HEK293T (cell line): ENCODE data around the gene GPR25.

Experiments used
- CTCF ChIA-PET: fragments of 350-600 bp; formaldehyde crosslinking; extraction: SDS; loops from one replicate; lab custom pipeline; 2021; ENCODE audit warnings: antibody characterized with exemption, inconsistent platforms; lab: Yijun Ruan, JAX
- POLR2A ChIA-PET: fragments of 350-600 bp; formaldehyde crosslinking; extraction: SDS; loops from one replicate; lab custom pipeline; 2020; ENCODE audit warnings: antibody characterized with exemption, inconsistent platforms; lab: Yijun Ruan, JAX
- DNase-seq: peaks from one replicate; pipeline ENCODE4 v3.0.0; 2012; ENCODE audit warnings: mixed read lengths; ENCODE audit errors: extremely low spot score
- ARNT ChIP-seq: fragments of 450-650 bp; IDR thresholded peaks from 2 replicates; pipeline ENCODE4 v1.6.1; 2017; ENCODE audit warnings: mild to moderate bottlenecking
- BHLHE40 ChIP-seq: fragments of 450-650 bp; IDR thresholded peaks from 2 replicates; pipeline ENCODE4 v1.6.1; 2016; ENCODE audit warnings: mild to moderate bottlenecking, moderate library complexity, borderline replicate concordance
- CTBP1 ChIP-seq: fragments of 450-650 bp; IDR thresholded peaks from 2 replicates; pipeline ENCODE4 v1.6.1; 2016; ENCODE audit warnings: borderline replicate concordance
- ELF4 ChIP-seq: fragments of 450-650 bp; IDR thresholded peaks from 2 replicates; pipeline ENCODE4 v1.6.1; 2017; ENCODE audit warnings: antibody characterized with exemption
- FOXA1 ChIP-seq: fragments of 450-650 bp; IDR thresholded peaks from 2 replicates; pipeline ENCODE4 v1.6.1; 2016; ENCODE audit warnings: mild to moderate bottlenecking
- FOXK2 ChIP-seq: fragments of 450-650 bp; IDR thresholded peaks from 2 replicates; pipeline ENCODE4 v1.6.1; 2016; ENCODE audit warnings: mild to moderate bottlenecking
- FOXM1 ChIP-seq: fragments of 450-650 bp; IDR thresholded peaks from 2 replicates; pipeline ENCODE4 v1.6.1; 2017; ENCODE audit warnings: mild to moderate bottlenecking, borderline replicate concordance
- HDGF ChIP-seq: fragments of 450-650 bp; IDR thresholded peaks from 2 replicates; pipeline ENCODE4 v1.6.1; 2017; ENCODE audit warnings: antibody characterized with exemption, borderline replicate concordance
- L3MBTL2 ChIP-seq: fragments of 450-650 bp; conservative IDR thresholded peaks from 2 replicates; pipeline ENCODE4 v1.6.1; 2016; ENCODE audit warnings: mild to moderate bottlenecking
- LEF1 ChIP-seq: fragments of 450-650 bp; IDR thresholded peaks from 2 replicates; pipeline ENCODE4 v1.6.1; 2017; ENCODE audit warnings: mild to moderate bottlenecking, borderline replicate concordance
- NFRKB ChIP-seq: fragments of 450-650 bp; IDR thresholded peaks from 2 replicates; pipeline ENCODE4 v1.6.1; 2016; ENCODE audit warnings: mild to moderate bottlenecking, moderate library complexity
- PKNOX1 ChIP-seq: fragments of 450-650 bp; IDR thresholded peaks from 2 replicates; pipeline ENCODE4 v1.6.1; 2016
- SP1 ChIP-seq: fragments of 450-650 bp; IDR thresholded peaks from 2 replicates; pipeline ENCODE4 v1.6.1; 2017
- SUZ12 ChIP-seq: fragments of 450-650 bp; IDR thresholded peaks from 2 replicates; pipeline ENCODE4 v1.6.1; 2016; ENCODE audit warnings: mild to moderate bottlenecking
- TARDBP ChIP-seq: fragments of 450-650 bp; IDR thresholded peaks from 2 replicates; pipeline ENCODE4 v1.6.1; 2016
- ZNF384 ChIP-seq: fragments of 450-650 bp; IDR thresholded peaks from 2 replicates; pipeline ENCODE4 v1.6.1; 2016

GPR25 gene

GRCh38 chr1:200900877-200901276 lies 28.1 kb downstream of the GPR25 start:
- CTCF ChIA-PET, result no interaction called here
- no peak for TF ChIP-seq HDGF
- DNase-seq, result no peak
- POLR2A ChIA-PET, result interaction anchor here (1.0 kb wide), 1 partner anchor 10 kb away, joined by 3 read pairs; no protein-coding TSS in a partner anchor

GRCh38 chr1:200901350-200901749 lies 28.6 kb downstream of the GPR25 start:
- DNase-seq, result no peak
- TF ChIP-seq TARDBP (no peak), FOXA1 (no peak), LEF1 (no peak), L3MBTL2 (no peak), FOXK2 (no peak), BHLHE40 (no peak), CTBP1 (no peak), ARNT (no peak), FOXM1 (no peak), HDGF (no peak), PKNOX1 (no peak), ZNF384 (no peak), SP1 (no peak), NFRKB (no peak), SUZ12 (no peak), ELF4 (no peak)
- CTCF ChIA-PET, result no interaction called here
- POLR2A ChIA-PET, result interaction anchor here (1.0 kb wide), 1 partner anchor 10 kb away, joined by 3 read pairs; no protein-coding TSS in a partner anchor

GRCh38 chr1:200901796-200902444 lies 29.1 kb downstream of the GPR25 start:
- ChIA-PET CTCF (interaction anchor here (0.7 kb wide), 1 partner anchor 208 kb away, joined by 5 read pairs; no protein-coding TSS in a partner anchor), POLR2A (interaction anchor here (1.0 kb wide), 1 partner anchor 11 kb away, joined by 3 read pairs; no protein-coding TSS in a partner anchor)
- TF ChIP-seq L3MBTL2, result no peak
- no peak for TF ChIP-seq HDGF
- no peak for TF ChIP-seq FOXA1
- no peak for TF ChIP-seq PKNOX1
- no peak for TF ChIP-seq ELF4
- TF ChIP-seq TARDBP, result no peak
- no peak for TF ChIP-seq ZNF384
- TF ChIP-seq LEF1, result no peak
- TF ChIP-seq BHLHE40, result no peak
- TF ChIP-seq FOXK2, result no peak
- no peak for TF ChIP-seq NFRKB
- no peak for TF ChIP-seq FOXM1
- no peak for TF ChIP-seq SUZ12
- no peak for TF ChIP-seq SP1
- DNase-seq, result no peak

GRCh38 chr1:200903793-200904192 lies 31.0 kb downstream of the GPR25 start:
- TF ChIP-seq FOXA1 (no peak), L3MBTL2 (no peak), ZNF384 (no peak), FOXM1 (no peak), FOXK2 (no peak), SUZ12 (no peak), SP1 (no peak), NFRKB (no peak), HDGF (no peak), BHLHE40 (no peak), ELF4 (no peak), LEF1 (no peak), CTBP1 (no peak), TARDBP (no peak), ARNT (no peak), PKNOX1 (no peak)

DNA sequence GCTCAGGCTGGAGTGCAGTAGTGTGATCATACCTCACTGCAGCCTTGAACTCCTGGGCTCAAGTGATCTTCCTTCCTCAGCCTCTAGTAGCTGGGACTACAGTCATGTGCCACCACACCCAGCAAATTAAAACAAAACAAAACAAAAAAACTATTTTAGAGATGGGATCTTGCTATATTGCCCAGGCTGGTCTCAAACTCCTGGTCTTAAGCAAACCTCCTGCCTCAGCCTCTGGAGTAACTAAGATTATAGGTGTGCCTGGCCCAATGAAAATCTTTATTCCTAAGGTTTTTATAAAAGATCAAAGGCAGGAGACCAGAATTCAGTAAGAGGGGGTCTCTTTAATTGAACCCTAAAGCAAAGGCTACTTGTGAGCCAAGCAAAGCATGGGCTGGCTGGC lies 32.0 kb downstream of the GPR25 start:
- TF ChIP-seq NFRKB (no peak), CTBP1 (no peak), ARNT (no peak), LEF1 (no peak), BHLHE40 (no peak), SUZ12 (no peak), FOXM1 (no peak), L3MBTL2 (no peak), SP1 (no peak), PKNOX1 (no peak), TARDBP (no peak), HDGF (no peak), FOXA1 (no peak), FOXK2 (no peak)
- no peak for DNase-seq
- ChIA-PET CTCF (interaction anchor here (0.7 kb wide), 1 partner anchor 281 kb away, joined by 4 read pairs; no protein-coding TSS in a partner anchor), POLR2A (no interaction called here)

More at GRCh38 chr1:200903793-200904192, 31.0 kb downstream of the GPR25 start:
- CTCF ChIA-PET, result interaction anchor here (0.7 kb wide), 1 partner anchor 223 kb away, joined by 4 read pairs; no protein-coding TSS in a partner anchor
- POLR2A ChIA-PET, result interaction anchor here (1.2 kb wide), 1 partner anchor 13 kb away, joined by 4 read pairs; no protein-coding TSS in a partner anchor
- no peak for DNase-seq
